ENCODE results near the gene PSD4. TPM values are rescaled to one million over a fixed set of nuclear protein-coding genes. Genes with fewer than 3 reads are reported as not detected.

The PSD4 gene
- total and polyA plus RNA-seq, 2 of the 8 experiments (the other 6 are each of a cell fraction or from before 2014, with no cell fraction given), result 0.53 to 1.2 TPM

GRCh38 chr2:113240915-113241911 is 67.4 kb downstream of the PSD4 start (continued):
- TF ChIP-seq TAF7 (optimal IDR thresholded peaks at IDR 0.05; ENCODE audit: borderline replicate concordance, low read depth, low read length), result no peak
- no peak for TF ChIP-seq USF2 (IDR thresholded peaks at IDR 0.05; ENCODE audit: low read length)
- no peak for TF ChIP-seq FOSL1 (IDR thresholded peaks at IDR 0.05; ENCODE audit: insufficient read depth, low read depth, low read length)
- no peak for TF ChIP-seq KDM4A (IDR thresholded peaks at IDR 0.05; ENCODE audit: low read depth, low read length, severe bottlenecking)
- no peak for TF ChIP-seq ATF2 (IDR thresholded peaks at IDR 0.05; ENCODE audit: low read length)
- TF ChIP-seq SP1 (IDR thresholded peaks at IDR 0.05; ENCODE audit: low read depth, low read length), result no peak
- no peak for TF ChIP-seq CREB1 (IDR thresholded peaks at IDR 0.05)
